Activated CD8-positive, alpha-beta T cell treated with anti-CD3 and anti-CD28 coated beads, Interleukin-2, amount 10 ng/mL, durations not matched to agents 7 days and 5 days (primary cell): ENCODE data around the gene GSE1. TPM values are rescaled to one million over a fixed set of nuclear protein-coding genes. Genes with fewer than 3 reads are reported as not detected.

Experiments used
- ATAC-seq: fragments of 150-1000 bp; cut with Tn5 transposase; one replicate; pipeline ENCODE4 v1.10.0; 2021; ENCODE audit warnings: moderate library complexity
- CTCF ChIA-PET: fragments of 350-600 bp; sonication (Branson Sonifier 250); formaldehyde crosslinking; loops from one replicate; lab custom pipeline; 2021; ENCODE audit warnings: antibody characterized with exemption; lab: Charles Lee
- POLR2A ChIA-PET: fragments of 350-600 bp; sonication (Branson Sonifier 250); formaldehyde crosslinking; loops from one replicate; lab custom pipeline; 2021; ENCODE audit warnings: antibody characterized with exemption; lab: Charles Lee
- DNase-seq: peaks from one replicate; pipeline ENCODE4 v3.0.0-alpha.2; 2020
- H3K27ac Mint-ChIP-seq: one replicate; pipeline ENCODE4 v1.8.0; 2021; ENCODE audit warnings: mild to moderate bottlenecking, mixed read lengths
- H3K27me3 Mint-ChIP-seq: one replicate; pipeline ENCODE4 v1.8.0; 2021; ENCODE audit warnings: low read depth, mixed read lengths
- H3K36me3 Mint-ChIP-seq: one replicate; pipeline ENCODE4 v1.8.0; 2021; ENCODE audit warnings: low read depth, mixed read lengths
- H3K4me1 Mint-ChIP-seq: one replicate; pipeline ENCODE4 v1.8.0; 2021; ENCODE audit warnings: low read depth, mixed read lengths
- H3K4me3 Mint-ChIP-seq: one replicate; pipeline ENCODE4 v1.8.0; 2021; ENCODE audit warnings: mild to moderate bottlenecking, mixed read lengths
- H3K9me3 Mint-ChIP-seq: one replicate; pipeline ENCODE4 v1.8.0; 2022; ENCODE audit warnings: mixed read lengths; ENCODE audit not compliant: insufficient read depth
- total RNA-seq, 2 experiments: library from RNA; stranded (reverse); gene quantifications; one replicate each; pipeline ENCODE4 v1.2.3, GENCODE V29; 2021

Gene GSE1
- total RNA-seq, 2 experiments from 2014 or later = 48.9 to 51.4 TPM

GRCh38 chr16:85674418-85674755 lies 61.3 kb downstream of the GSE1 start:
- DNase-seq (no peak), ATAC-seq (no peak)
- peaks cover 71% of the 10 kb centered on the region for H3K36me3 Mint-ChIP-seq
- H3K27ac Mint-ChIP-seq = no peak overlapping the region
- H3K27me3 Mint-ChIP-seq = no peaks in the 10 kb centered on the region
- CTCF ChIA-PET = interaction anchor here (0.9 kb wide), 1 partner anchor 41 kb away, joined by 3 read pairs; no protein-coding TSS in a partner anchor
- POLR2A ChIA-PET = no interaction called here
- no peaks in the 10 kb centered on the region for H3K9me3 Mint-ChIP-seq
- H3K4me3 Mint-ChIP-seq = no peak overlapping the region
- peaks cover 2% of the 10 kb centered on the region for H3K4me1 Mint-ChIP-seq

GRCh38 chr16:85674828-85675227 lies 61.7 kb downstream of the GSE1 start:
- DNase-seq (no peak), ATAC-seq (no peak)
- POLR2A ChIA-PET = no interaction called here
- Mint-ChIP-seq H3K4me3 (no peak overlapping the region), H3K9me3 (no peaks in the 10 kb centered on the region), H3K27me3 (no peaks in the 10 kb centered on the region), H3K4me1 (peaks cover 2% of the 10 kb centered on the region), H3K27ac (peak overlapping the region; percentile 50), H3K36me3 (peaks cover 71% of the 10 kb centered on the region)
- CTCF ChIA-PET = interaction anchor here (0.9 to 1.4 kb wide), 2 partner anchors 41 to 44 kb away, joined by 3 to 5 read pairs; no protein-coding TSS in a partner anchor

- Mint-ChIP-seq H3K36me3 (peaks cover 70% of the 10 kb centered on the region), H3K9me3 (no peaks in the 10 kb centered on the region), H3K27ac (peak overlapping the region; percentile 56), H3K4me1 (peaks cover 3% of the 10 kb centered on the region), H3K27me3 (no peaks in the 10 kb centered on the region), H3K4me3 (no peak overlapping the region)
- ATAC-seq (no peak), DNase-seq (no peak)
- CTCF ChIA-PET = interaction anchor here (0.9 to 1.4 kb wide), 3 partner anchors 40 to 59 kb away, joined by 3 to 5 read pairs (median 4); no protein-coding TSS in a partner anchor
- POLR2A ChIA-PET = no interaction called here
These were observed 62.2 kb downstream of the GSE1 start for GRCh38 chr16:85675251-85675874.

- no peak overlapping the region for H3K4me3 Mint-ChIP-seq
- ATAC-seq = no peak
- no peak for DNase-seq
- H3K27me3 Mint-ChIP-seq = no peaks in the 10 kb centered on the region
- H3K9me3 Mint-ChIP-seq = no peaks in the 10 kb centered on the region
- ChIA-PET POLR2A (interaction anchor here (0.7 kb wide), 1 partner anchor 226 kb away, joined by 3 read pairs; no protein-coding TSS in a partner anchor), CTCF (interaction anchor here (1.1 kb wide), 1 partner anchor 60 kb away, joined by 4 read pairs; no protein-coding TSS in a partner anchor)
- peaks cover 72% of the 10 kb centered on the region for H3K36me3 Mint-ChIP-seq
- peaks cover 6% of the 10 kb centered on the region for H3K4me1 Mint-ChIP-seq
- no peak overlapping the region for H3K27ac Mint-ChIP-seq
These were observed 63.3 kb downstream of the GSE1 start for GRCh38 chr16:85676466-85676865.

GRCh38 chr16:85677383-85677967 lies 64.4 kb downstream of the GSE1 start:
- peak overlapping the region; percentile 51 for H3K27ac Mint-ChIP-seq
- H3K4me1 Mint-ChIP-seq = peaks cover 6% of the 10 kb centered on the region
- no peaks in the 10 kb centered on the region for H3K9me3 Mint-ChIP-seq
- peaks cover 68% of the 10 kb centered on the region for H3K36me3 Mint-ChIP-seq
- POLR2A ChIA-PET = interaction anchor here (0.7 kb wide), 1 partner anchor 225 kb away, joined by 3 read pairs; no protein-coding TSS in a partner anchor
- ATAC-seq = no peak
- CTCF ChIA-PET = interaction anchor here (0.9 to 1.0 kb wide), 2 partner anchors 40 to 41 kb away, joined by 3 read pairs; no protein-coding TSS in a partner anchor
- no peak for DNase-seq
- no peak overlapping the region for H3K4me3 Mint-ChIP-seq
- H3K27me3 Mint-ChIP-seq = no peaks in the 10 kb centered on the region

- DNase-seq (no peak), ATAC-seq (no peak)
- Mint-ChIP-seq H3K27me3 (no peaks in the 10 kb centered on the region), H3K9me3 (no peaks in the 10 kb centered on the region), H3K36me3 (peaks cover 63% of the 10 kb centered on the region), H3K27ac (no peak overlapping the region), H3K4me3 (no peak overlapping the region), H3K4me1 (peaks cover 6% of the 10 kb centered on the region)
- ChIA-PET CTCF (interaction anchor here (0.9 to 1.0 kb wide), 2 partner anchors 39 to 41 kb away, joined by 3 read pairs; no protein-coding TSS in a partner anchor), POLR2A (no interaction called here)
These were observed 64.9 kb downstream of the GSE1 start for GRCh38 chr16:85678016-85678415.

GRCh38 chr16:85678821-85679220 lies 65.7 kb downstream of the GSE1 start:
- no peak for DNase-seq
- H3K4me3 Mint-ChIP-seq = no peak overlapping the region
- no peaks in the 10 kb centered on the region for H3K27me3 Mint-ChIP-seq
- H3K36me3 Mint-ChIP-seq = peaks cover 66% of the 10 kb centered on the region
- POLR2A ChIA-PET = no interaction called here
- CTCF ChIA-PET = interaction anchor here (0.9 to 1.0 kb wide), 2 partner anchors 19 to 39 kb away, joined by 3 to 4 read pairs; no protein-coding TSS in a partner anchor
- no peak overlapping the region for H3K27ac Mint-ChIP-seq
- no peaks in the 10 kb centered on the region for H3K9me3 Mint-ChIP-seq
- peaks cover 6% of the 10 kb centered on the region for H3K4me1 Mint-ChIP-seq
- no peak for ATAC-seq

- H3K9me3 Mint-ChIP-seq = no peaks in the 10 kb centered on the region
- peak; percentile 19 for ATAC-seq
- no peaks in the 10 kb centered on the region for H3K27me3 Mint-ChIP-seq
- no peak for DNase-seq
- CTCF ChIA-PET = interaction anchor here (0.6 kb wide), 1 partner anchor 12 kb away, joined by 3 read pairs; no protein-coding TSS in a partner anchor
- no peak overlapping the region for H3K27ac Mint-ChIP-seq
- peaks cover 4% of the 10 kb centered on the region for H3K4me1 Mint-ChIP-seq
- POLR2A ChIA-PET = no interaction called here
- H3K4me3 Mint-ChIP-seq = no peak overlapping the region
- H3K36me3 Mint-ChIP-seq = peaks cover 61% of the 10 kb centered on the region
These were observed 66.7 kb downstream of the GSE1 start for GRCh38 chr16:85679870-85680269.

GRCh38 chr16:85680352-85680944 lies 67.3 kb downstream of the GSE1 start:
- POLR2A ChIA-PET = no interaction called here
- Mint-ChIP-seq H3K27me3 (no peaks in the 10 kb centered on the region), H3K27ac (peak overlapping the region; percentile 48), H3K9me3 (no peaks in the 10 kb centered on the region), H3K4me3 (no peak overlapping the region), H3K36me3 (peaks cover 55% of the 10 kb centered on the region), H3K4me1 (peaks cover 9% of the 10 kb centered on the region)
- ATAC-seq (no peak), DNase-seq (no peak)
- CTCF ChIA-PET = no interaction called here

GRCh38 chr16:85681255-85681654 lies 68.1 kb downstream of the GSE1 start:
- Mint-ChIP-seq H3K4me3 (no peak overlapping the region), H3K27ac (no peak overlapping the region), H3K27me3 (no peaks in the 10 kb centered on the region), H3K36me3 (peaks cover 53% of the 10 kb centered on the region), H3K9me3 (no peaks in the 10 kb centered on the region), H3K4me1 (peaks cover 13% of the 10 kb centered on the region)
- POLR2A ChIA-PET = no interaction called here
- ATAC-seq (no peak), DNase-seq (no peak)
- CTCF ChIA-PET = no interaction called here

GRCh38 chr16:85682516-85682915 lies 69.4 kb downstream of the GSE1 start:
- ATAC-seq (no peak), DNase-seq (no peak)
- CTCF ChIA-PET = interaction anchor here (1.2 to 1.7 kb wide), 2 partner anchors 35 to 66 kb away, joined by 6 to 7 read pairs; no protein-coding TSS in a partner anchor
- no peak overlapping the region for H3K4me3 Mint-ChIP-seq
- peaks cover 21% of the 10 kb centered on the region for H3K4me1 Mint-ChIP-seq
- peaks cover 55% of the 10 kb centered on the region for H3K36me3 Mint-ChIP-seq
- no peak overlapping the region for H3K27ac Mint-ChIP-seq
- POLR2A ChIA-PET = no interaction called here
- no peaks in the 10 kb centered on the region for H3K9me3 Mint-ChIP-seq
- H3K27me3 Mint-ChIP-seq = no peaks in the 10 kb centered on the region
